ENCODE measurements around the gene SASH1.
A peak's percentile ranks its signal among the peaks of the same experiment; 100 is the strongest.
"Not testable (repeated sequence)": the region's sequence is repeated elsewhere in the genome, so short reads cannot be mapped to it uniquely, and the experiment has no call there.

The SASH1 gene

DNA sequence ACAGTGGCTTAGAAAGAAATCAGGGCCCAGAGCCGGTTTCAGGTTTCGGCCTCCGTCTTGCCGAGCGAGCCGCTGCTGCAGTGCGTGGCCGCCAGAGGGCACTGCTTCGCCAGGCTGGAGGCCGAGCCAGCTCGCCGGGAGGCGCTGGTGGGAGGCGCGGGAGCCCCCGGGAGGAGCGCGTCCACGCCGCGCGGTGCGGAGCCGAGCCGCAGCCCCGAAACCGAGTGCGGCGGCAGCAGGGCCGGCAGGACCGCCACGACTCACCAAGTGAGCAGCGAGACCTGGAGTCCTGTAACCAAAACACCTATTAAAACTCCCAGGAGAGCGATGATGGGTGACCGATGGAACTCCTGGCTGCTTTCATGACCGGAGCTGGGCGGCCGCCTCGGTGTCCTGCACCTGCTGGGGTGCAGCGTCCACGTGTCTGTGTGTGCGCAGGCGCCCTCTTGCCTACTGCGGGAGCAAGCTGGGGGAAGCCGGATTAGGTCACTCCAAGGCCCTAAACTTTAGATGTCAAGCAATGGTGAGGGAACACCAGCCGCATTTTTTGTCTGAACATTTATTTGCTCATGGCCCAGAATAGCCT is 217.3 kb downstream of the SASH1 start:
- DNase-seq = peak; percentile 65

DNA sequence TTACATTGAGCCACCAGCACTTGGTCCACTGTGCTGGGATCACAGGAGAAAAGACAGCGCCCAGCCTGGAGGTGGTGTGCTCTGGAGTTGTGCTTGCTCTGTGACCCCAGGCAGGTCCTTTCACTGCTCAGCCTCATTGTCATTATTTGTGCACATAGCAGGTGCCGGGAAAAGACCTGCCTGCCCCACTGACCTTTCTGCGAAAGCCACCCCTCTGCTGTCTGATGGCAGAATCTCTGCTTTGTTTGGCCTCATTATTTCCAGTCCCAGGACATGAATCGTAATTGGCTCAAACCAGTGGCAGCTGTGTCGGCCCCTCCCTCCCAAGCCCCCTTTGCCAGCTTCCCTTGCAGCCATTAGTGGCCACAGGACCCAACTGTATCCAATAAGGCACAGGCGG is 219.0 kb downstream of the SASH1 start:
- no peak for DNase-seq

DNA sequence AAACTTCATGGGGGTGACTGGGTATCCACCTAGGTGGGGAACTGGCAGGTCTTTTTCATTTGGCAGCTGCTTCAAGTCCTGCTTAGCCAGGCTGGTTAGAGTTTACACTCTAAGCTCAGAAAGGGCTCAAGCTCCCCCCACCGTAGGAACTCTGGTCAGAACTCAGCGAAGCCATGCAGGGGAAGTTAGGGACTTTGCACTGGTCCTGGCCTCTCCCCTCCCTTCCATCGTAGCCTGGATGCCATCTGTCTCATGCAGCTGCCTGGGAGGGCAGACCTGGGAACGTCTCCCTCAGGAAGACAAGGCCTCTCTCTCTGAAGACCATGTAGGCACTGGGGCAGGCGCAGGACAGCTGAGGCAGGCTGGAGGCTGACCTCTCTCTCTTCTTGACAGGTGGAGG is 220.4 kb downstream of the SASH1 start:
- DNase-seq = no peak

DNA sequence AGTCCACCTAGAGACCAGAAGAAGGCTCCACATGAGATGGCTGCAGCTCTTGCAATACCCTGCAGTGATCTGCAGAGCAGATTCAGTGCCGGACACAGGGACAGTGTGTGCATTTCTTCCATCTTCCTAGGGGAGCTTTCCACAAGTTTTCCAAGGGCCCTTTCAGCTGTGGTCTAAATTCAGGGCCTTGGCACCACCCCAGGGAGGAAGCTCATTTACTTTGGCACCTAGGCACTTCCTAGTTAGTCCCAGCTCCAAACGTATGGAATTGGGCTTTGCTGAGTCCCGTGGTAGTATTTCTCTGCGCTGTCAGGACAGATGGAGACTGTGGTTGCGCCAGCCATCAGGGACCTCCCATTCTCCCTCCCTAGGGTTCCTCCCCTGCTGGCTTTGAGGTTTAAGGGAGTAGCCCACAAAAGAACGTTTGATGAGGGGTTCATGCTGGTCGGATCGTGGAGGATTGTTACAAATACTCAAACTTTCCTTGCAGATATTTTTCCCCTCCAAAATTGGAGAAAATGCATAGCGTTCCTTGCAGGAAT is 221.9 kb downstream of the SASH1 start:
- DNase-seq = no peak

DNA sequence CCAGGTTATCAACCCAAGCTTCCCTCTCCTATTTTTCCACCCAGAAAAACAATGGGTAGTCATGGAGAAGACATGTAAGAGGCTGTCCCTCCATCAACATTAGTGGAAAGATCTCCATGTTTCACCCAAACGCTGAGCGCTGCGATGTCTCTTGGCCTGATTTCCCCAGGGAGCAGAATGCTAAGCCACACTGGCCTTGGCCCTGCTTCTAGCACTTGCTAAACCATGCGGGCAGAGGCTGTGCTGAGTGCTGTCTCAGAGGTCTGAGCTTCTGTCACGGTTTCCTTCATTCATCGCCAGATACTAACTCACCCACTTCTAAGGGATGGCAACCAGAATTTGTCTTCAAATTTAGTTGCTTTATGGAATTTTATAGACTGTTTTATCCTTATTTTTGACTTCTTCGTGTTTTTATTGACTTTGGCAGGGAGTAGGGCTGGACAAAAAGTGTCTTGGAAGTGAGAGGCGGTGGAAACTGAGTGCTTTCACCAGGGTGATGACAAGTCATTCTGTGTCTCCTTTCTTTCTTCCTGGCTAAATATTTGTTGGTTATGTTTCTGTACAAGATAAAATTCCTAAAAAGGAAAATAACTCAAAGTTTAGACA is 222.8 kb downstream of the SASH1 start:
- DNase-seq = no peak

DNA sequence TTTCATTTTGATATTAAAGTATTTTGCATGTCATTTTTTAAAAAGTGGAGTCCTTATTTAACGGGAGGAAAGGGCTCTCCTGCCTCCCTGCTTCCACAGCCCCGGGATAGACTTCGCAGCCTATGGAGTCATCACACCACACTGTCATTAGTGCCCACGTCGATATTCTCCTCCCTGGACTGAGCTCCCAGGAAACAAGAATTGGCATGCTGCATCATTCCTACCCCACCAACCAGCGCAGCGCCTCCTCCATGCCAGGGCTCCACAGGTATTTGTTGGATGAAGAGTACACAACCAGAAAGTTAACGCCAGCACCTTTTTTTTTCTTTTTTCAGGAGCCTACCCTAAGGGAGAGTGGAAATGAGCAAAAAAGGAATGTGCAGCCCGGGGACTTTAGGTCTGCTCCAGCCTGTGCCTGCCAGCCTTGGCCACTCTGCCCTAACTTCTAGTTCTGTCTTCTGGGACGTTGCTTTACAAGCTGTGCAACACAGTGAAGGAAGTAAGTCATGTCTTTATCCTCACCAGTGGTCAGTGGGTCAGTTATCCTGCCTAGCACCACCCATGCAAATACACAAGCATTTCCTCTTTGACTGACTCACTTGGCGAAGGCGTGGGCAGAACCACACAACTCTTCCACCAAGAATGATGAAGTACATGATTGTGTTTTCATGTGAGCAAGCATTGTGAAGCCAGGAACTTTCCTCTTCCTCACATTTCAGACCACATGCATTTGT is 223.5 kb downstream of the SASH1 start:
- DNase-seq = no peak

DNA sequence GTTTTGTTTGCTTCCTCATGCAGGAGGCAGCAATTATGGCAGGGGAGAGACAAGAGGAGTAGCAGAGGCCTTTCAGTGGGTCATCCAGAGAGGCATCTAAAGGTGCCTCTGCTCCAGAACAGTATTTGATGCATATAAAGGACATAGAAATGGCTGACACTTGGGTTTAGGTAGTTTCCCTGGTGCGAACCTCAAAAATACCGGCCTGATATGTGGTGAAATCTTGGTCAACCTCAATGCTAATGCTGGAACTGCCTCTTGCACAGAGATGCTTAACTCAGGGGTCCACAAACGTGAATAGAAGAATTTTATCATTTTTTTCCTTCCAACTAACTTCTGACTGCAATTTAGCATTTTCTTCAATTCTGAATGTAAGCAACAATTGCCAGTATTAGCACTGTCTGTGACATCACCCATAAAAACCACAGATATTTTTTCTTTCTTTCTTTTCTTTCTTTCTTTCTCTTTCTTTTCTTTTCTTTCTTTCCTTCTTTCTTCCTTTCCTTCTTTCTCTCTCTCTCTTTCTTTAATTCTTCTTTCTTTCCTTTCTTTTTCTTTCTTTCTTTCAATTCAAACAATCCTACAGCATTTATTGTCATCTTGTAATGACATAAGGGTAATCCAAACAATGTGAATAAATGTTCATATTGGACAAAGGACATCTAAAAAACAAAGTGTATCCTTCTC is 224.2 kb downstream of the SASH1 start:
- no peak for DNase-seq

DNA sequence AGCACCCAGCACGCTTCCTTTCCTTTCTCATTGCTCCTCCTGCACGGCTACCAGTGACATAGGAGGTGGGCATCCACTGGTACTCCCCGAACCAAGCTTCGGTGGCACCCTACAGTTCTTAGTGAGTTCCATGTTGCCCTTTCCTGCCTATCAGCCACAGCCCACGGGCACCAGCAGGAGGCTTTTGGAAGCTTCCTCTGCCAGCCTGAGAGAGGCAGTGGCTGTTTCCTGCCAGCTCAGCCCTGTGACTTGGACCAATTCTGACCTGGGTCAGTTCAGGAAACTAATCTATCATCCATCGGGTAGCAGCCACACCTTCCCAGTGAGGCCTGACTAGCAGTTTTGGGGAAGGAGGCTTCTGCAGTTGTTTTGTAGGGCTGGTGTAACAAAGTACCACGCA is 227.8 kb downstream of the SASH1 start:
- no peak for DNase-seq

DNA sequence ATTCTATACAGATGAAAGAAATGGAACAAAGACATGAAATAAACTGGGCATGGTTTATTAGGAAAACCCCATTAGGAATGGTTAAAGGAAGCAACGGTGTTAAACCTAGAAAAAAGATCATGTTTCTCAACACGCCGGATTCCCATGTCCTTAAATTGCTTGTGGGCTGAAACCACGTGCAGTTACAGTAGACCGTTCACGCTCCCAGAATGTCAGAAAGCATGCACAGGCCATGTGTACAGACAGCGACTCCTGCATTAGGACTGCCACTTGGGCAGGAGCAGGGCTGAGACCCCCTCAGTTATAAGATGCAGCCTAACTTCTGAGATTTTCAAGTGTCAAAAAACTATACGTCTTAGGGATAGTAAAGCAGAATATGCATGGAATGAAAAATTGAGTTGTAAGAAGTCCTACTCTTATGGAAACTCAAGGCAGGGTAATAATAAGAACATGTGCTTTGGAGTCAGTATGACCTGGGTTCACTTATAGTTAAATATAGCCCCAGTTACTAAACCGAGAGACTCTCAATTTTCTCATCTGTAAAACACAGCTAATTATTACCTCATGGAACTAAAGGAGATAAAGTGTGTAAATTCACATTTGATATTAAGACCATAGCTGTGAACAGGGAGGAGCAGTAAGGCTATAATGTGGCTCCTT is 230.2 kb downstream of the SASH1 start:
- no peak for DNase-seq

DNA sequence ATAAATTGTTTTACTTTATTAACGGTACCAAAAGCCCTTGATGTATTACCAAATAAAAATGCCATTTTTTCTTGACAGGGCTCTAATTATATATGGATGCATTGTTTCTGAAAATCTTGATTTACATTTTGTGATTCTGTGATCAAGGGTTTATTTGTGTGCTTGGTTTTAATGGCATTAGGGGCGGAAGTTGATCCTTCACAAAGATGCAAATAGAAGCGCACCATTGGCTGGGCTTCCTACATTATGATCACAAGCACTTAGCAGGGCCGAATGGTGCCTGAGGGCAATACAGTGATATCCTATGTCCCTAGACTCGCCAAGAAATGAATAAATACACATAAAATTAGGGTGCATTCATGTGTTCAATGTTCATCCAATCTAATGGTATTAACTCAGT is 231.3 kb downstream of the SASH1 start:
- no peak for DNase-seq

DNA sequence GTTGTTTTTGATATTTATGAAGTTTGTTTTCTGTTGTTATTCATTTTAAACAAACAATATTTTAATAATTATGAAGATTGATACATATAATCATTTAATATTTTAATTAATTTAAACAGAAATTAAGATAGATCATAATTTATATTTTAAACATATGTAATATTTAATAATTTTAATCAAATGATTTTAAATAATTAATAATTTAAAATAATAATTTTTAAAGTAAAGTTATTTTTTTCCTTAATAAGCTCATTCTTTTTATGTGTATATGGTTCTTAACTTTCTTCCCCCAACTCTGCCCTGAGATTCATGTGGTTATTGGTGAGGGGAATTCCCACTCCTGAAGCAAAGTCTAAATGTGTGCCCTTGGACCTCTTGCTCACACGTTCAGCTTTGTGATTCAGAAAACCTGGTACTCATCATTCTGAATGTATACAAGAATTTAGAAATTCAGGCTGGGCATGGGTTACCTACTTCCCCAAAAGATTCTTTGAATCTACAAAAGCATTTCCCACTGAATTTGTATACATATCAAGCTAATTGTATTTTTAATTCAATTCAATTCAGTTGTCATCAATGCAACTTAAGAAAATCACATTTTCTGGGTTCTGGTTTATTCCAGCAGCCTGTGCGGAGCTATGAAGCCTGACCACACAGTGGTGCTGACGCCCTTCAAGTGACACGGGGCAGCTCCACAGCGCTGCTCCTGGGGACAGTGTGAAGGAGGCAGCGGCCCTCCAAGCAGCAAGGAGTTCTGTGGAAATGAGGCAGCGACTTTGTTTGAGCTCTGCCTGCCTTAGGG is 235.2 kb downstream of the SASH1 start:
- DNase-seq = peak; percentile 12

DNA sequence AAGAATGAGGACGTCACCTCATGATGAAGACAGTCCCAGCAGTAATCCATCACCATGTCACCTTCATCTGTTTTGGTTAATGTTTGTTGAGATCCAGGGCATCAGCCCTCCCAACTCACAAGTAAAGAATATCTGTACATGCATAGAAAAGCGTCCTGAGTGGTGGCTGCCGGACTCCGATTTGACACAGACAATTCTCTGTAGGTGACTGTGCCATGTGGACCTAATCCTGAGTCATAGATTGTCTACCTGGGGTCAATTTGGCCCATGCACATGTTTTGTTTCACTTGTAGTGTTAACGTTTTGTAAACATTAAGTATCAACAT is 235.8 kb downstream of the SASH1 start:
- no peak for DNase-seq

DNA sequence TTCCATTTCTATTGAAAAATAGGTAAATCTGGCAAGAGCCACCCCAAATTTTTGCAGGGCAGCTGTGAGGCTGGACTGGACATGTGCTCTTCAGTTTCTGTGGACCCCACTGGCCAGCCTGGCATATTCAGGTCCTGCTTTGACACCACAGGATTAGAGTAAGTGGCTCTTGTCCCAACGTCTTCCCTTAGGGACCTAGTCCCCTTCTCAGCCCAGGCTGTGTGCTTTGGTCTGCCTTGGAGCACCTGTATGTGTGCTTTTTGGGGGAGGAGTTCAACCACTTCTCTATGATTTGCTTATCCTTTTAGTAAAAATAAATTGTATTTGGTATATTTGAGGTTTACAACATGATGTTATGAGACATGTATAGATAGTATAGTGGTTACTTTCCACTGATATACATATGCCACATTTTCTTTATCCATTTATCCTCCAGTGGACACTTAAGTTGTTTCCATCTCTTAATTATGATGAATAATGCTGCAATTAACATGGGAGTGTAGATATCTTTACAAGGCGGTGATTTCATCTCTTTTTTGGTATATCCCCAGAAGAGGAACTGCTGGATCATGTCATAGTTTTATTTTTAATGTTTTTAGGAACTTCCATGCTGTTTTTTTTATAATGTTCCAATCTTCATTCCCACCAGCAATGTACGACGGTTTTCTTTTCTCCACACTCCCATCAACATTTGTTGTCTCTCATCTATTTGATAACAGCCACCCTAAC is 236.4 kb downstream of the SASH1 start:
- no peak for DNase-seq

DNA sequence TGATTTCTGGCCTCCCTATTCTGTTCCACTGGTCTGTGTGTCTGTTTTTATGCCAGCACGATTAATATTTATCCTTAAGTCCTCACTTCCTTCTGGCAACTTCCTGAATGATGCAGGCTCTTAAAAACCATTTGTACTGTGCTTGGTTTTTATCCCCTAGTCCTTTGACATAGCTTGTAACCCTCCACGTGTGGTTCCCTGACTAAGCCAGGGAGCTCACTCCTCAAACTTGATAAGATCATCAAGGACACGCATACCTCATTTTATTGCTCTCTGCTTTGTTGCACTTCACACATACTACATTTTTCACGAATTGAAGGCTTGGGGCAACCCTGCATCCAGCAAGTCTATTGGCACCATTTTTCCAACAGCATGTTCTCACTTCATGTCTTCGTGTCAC is 237.8 kb downstream of the SASH1 start:
- no peak for DNase-seq

DNA sequence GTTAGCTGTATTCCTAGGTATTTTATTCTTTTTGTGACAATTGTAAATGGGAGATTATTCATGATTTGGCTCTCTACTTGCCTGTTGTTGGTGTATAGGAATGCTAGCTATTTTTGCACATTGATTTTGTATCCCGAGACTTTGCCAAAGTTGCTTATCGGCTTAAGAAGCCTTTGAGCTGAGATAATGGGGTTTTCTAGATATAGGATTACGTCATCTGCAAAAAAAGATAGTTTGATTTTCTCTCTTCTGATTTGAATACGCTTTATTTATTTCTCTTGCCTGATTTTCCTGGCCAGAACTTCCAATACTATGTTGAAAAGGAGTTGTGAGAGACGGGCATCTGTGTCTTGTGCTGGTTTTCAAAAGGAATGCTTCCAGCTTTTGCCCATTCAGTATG is 241.0 kb downstream of the SASH1 start:
- DNase-seq = no peak

DNA sequence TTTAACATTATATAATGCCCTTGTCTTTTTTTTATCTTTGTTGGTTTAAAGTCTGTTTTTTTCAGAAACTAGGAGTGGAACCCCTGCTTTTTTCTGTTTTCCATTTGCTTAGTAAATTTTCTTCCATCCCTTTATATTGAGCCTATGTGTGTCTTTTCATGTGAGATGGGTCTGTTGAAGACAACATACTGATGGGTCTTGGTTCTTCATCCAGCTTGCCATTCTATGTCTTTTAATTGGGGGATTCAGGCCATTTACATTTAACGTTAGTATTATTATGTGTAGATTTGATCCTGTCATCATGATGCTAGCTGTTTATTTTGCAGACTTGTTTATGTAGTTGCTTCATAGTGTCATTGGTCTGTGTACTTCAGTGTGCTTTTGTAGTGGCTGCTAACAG is 243.0 kb downstream of the SASH1 start:
- not testable (repeated sequence) for DNase-seq

DNA sequence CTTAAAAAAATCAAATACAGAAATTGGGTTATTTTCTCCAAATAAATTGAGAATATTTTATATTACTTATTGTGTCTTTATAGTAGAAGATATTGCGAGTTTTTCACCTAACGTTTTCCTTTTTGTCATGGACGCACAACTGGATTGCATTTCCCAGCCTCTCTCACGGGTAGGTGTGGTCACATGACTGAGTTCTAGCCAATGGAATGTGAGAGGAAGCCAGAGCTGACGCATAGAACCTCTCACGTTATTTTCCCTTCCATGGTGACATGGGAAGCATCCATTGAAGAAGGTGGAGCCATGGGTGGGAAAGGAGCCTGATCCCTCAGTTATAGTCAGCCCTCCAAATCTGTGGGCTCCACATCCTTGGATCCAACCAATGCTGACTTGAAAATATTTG is 248.2 kb downstream of the SASH1 start:
- DNase-seq = no peak

DNA sequence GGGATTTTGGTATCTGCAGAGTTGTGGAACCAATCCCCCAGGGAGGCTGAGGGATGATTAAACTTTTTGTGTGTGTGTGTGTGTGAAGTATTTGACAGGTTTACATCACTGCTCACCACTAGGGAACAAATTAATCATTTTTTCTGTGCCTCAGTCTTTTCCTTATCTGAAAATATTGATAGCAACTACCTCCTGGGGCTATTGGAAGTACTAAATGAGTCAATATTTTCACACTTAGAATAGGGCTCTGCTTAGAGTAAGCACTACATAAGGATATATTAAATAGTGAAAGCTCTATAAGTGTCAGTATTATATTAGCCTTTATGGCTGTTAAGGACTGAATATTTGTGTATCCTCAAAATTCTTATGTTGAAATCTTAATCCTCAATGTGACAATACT is 249.0 kb downstream of the SASH1 start:
- no peak for DNase-seq

DNA sequence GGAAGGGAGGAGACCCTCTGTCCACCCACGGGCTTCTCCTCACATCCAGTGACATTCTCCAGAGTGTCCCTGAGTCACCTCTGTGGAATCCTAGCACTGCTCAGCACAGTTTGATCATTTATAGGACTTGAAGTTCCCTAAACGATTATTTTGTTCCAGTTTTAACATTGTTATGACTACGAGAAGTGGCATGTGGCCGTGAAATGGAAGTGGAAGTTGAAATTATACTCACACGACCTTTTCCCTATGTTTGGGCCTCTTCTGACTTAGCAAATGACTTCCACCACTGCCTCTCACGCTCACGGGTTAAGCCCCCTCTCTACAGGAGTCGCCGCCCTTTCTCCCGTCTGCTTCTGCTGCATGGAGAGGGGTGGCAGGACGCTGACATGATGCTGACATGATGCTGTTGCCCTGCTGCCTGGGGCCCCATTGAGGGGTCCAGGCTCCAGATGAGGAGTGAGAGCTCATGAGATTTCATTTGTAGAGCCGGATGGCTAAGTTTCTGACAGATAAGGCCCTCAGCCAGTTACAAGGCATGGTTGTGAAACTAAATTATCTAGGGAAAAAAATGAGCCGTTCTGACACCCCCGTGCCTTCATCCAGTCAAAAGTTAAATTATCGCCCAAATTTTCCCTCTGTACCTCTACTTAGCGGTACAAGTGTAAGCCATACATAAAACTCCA is 250.6 kb downstream of the SASH1 start:
- no peak for DNase-seq

DNA sequence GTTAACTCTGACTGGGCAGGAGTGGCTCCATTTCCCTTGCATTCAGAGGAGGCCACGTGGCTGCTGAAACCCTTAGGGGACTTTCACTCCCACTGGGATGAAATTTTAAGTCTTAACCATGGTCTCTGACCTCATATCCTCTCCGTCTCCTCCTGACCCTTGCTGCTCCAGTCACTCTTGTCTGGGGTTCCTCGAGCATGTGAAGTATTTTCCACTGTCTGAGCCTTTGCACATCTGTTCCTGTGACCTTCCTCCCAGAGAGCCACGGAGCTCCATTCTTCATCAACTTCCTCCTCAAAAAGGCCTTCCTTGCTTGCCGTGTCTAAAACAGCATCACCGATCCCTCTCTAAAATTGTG is 251.2 kb downstream of the SASH1 start:
- no peak for DNase-seq

DNA sequence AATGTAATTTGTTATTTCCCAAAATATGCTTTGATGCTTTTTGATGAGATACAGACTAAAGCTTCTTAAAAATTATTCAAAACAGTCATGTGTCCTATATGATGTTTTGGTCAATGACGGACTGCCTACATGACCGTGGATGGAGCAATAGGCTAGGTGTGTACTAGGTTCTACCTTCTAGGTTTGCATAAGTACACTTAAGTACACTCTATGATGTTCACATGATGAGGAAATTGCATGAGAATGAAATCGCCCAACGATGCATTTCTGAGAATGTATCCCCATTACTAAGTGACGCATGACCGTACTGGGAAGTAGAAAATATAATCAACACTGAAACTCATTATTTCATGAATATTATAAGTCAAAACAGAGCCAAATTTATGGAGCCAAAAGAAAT is 252.9 kb downstream of the SASH1 start:
- no peak for DNase-seq
